Progenitor cell of endocrine pancreas (in vitro differentiated cells): Measurements from ENCODE around the gene OVOL1. TPM values are rescaled to one million over a fixed set of nuclear protein-coding genes. Genes with fewer than 3 reads are reported as not detected.

Experiments used
- DNase-seq: peaks from one replicate; pipeline ENCODE4 v3.0.0; 2021; ENCODE audit warnings: low spot score; ENCODE audit not compliant: unreplicated experiment
- H3K27ac Mint-ChIP-seq: 2 replicates; pipeline ENCODE4 v1.8.0; 2021; ENCODE audit warnings: mild to moderate bottlenecking, moderate library complexity, mixed read lengths
- H3K27me3 Mint-ChIP-seq: 2 replicates; pipeline ENCODE4 v1.8.0; 2021; ENCODE audit warnings: mixed read lengths
- H3K36me3 Mint-ChIP-seq: 2 replicates; pipeline ENCODE4 v1.8.0; 2022; ENCODE audit warnings: mixed read lengths; ENCODE audit not compliant: insufficient read depth
- H3K4me1 Mint-ChIP-seq: 2 replicates; pipeline ENCODE4 v1.8.0; 2021; ENCODE audit warnings: low read depth, mixed read lengths
- H3K4me3 Mint-ChIP-seq: 2 replicates; pipeline ENCODE4 v1.8.0; 2021; ENCODE audit warnings: low read depth, mild to moderate bottlenecking, moderate library complexity, mixed read lengths
- H3K9me3 Mint-ChIP-seq: 2 replicates; pipeline ENCODE4 v1.8.0; 2021; ENCODE audit warnings: low read depth, mixed read lengths
- total RNA-seq: library from RNA; stranded (reverse); gene quantifications from 2 replicates; pipeline ENCODE4 v1.2.1, GENCODE V29; 2021
- TF ChIP-seq, protein P1 (sequence below): fragments of 200-600 bp; sonication (generic); IDR thresholded peaks from one replicate; pipeline ENCODE4 v1.5.0; 2021; ENCODE audit warnings: antibody characterized with exemption, mild to moderate bottlenecking; ENCODE audit not compliant: unreplicated experiment

The OVOL1 gene
- total RNA-seq, 1 donor from 2014 or later, result 12.7 TPM

DNA sequence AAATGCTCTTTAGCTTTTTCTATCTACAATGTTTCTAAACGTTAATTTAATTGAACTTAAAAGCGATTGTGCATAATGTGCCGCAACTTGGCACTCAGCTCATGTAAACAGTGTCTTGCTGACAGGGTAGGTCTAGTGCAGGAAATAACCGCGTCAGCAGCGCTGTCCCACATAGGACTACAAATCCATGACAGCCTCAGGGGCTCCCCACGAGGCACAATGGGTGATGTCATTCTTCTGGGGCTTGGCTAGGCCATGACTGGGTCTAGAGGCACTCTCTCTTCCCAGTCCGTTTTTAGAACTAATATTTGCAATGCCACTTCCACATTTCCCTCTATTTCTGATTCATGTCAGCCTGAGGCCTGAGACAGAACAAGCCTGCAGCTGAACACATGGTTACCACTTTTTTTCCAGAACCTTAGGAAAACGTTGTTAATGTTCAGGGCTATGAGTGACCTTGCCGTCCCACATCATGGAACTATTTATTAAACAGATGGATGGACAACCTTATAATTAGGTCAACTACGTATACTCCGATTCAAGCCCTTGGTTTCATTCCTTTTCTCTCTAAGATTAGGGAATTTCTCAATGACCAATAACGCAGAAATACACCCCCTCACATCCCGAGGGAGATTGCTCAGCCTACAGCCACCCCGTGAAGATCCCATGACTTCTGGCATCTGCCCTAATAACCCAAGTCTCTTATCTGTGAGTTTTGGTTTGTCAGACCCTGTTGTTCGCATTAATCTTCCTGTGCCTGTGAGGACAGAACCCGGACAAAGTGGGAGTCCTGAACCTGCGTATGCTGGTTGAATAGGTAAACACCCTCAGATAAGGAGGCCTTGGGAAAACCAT is 27.5 kb downstream of the OVOL1 start:
- H3K27ac Mint-ChIP-seq, result peak overlapping the region; percentile 53
- H3K27me3 Mint-ChIP-seq, result no peaks in the 10 kb centered on the region
- H3K9me3 Mint-ChIP-seq, result no peaks in the 10 kb centered on the region

DNA sequence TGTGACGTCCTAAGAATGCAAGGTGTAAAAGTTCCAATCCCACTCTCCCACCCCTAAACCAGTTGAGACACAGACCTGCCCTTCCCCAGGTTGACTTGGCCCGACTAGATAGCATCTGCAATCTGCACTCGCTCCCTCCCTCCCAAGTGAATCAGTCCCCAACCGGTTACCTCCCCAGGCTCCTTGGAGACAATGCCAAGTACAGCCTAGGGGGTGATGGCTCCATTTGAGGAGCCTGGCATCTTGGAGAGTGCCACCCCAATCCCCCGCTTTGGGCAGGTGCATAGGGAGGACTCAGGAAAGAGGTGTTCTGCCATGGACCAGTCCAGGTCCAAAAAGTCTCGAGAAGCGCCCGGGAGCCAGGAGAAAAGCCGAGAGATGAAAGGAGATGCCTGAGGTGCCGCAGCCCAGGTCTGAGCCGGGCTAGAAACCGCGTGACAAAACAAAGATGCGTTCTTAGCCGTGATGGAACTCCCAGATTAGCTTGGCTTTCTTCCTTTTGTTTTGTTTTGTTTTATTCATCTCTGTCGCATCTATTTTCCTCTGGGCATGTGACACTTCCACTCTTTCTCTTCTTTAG is 28.2 kb downstream of the OVOL1 start:
- Mint-ChIP-seq H3K27me3 (no peaks in the 10 kb centered on the region), H3K27ac (no peak overlapping the region), H3K4me1 (peaks cover 20% of the 10 kb centered on the region), H3K9me3 (no peaks in the 10 kb centered on the region), H3K4me3 (no peak overlapping the region), H3K36me3 (peaks cover 6% of the 10 kb centered on the region)
- no peak for DNase-seq
- TF ChIP-seq, protein P1, sequence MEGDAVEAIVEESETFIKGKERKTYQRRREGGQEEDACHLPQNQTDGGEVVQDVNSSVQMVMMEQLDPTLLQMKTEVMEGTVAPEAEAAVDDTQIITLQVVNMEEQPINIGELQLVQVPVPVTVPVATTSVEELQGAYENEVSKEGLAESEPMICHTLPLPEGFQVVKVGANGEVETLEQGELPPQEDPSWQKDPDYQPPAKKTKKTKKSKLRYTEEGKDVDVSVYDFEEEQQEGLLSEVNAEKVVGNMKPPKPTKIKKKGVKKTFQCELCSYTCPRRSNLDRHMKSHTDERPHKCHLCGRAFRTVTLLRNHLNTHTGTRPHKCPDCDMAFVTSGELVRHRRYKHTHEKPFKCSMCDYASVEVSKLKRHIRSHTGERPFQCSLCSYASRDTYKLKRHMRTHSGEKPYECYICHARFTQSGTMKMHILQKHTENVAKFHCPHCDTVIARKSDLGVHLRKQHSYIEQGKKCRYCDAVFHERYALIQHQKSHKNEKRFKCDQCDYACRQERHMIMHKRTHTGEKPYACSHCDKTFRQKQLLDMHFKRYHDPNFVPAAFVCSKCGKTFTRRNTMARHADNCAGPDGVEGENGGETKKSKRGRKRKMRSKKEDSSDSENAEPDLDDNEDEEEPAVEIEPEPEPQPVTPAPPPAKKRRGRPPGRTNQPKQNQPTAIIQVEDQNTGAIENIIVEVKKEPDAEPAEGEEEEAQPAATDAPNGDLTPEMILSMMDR, result no peak

More for the DNA sequence above, 27.5 kb downstream of the OVOL1 start:
- no peak overlapping the region for H3K4me3 Mint-ChIP-seq
- TF ChIP-seq, protein P1, result no peak
- peaks cover 6% of the 10 kb centered on the region for H3K36me3 Mint-ChIP-seq
- peaks cover 20% of the 10 kb centered on the region for H3K4me1 Mint-ChIP-seq
- no peak for DNase-seq

DNA sequence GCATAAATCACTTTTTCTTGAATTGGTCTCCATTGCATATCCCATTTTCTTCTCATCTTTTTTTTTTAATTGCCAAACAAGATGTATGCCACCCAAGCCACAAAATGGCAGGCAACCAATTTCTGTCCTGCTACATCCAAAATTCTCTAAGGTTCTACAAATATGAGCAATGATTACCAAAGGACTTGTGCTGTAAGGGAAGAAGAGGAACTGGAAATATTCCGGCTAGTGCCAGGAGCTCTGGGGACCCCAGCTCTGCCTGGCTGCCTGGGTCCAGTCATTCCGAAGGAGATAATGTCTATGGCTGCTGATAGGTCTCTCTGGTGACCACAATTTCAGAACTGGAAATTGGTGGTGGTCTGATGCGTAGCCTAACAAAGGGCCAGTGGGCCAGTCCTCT is 29.8 kb downstream of the OVOL1 start:
- H3K27ac Mint-ChIP-seq, result no peak overlapping the region

DNA sequence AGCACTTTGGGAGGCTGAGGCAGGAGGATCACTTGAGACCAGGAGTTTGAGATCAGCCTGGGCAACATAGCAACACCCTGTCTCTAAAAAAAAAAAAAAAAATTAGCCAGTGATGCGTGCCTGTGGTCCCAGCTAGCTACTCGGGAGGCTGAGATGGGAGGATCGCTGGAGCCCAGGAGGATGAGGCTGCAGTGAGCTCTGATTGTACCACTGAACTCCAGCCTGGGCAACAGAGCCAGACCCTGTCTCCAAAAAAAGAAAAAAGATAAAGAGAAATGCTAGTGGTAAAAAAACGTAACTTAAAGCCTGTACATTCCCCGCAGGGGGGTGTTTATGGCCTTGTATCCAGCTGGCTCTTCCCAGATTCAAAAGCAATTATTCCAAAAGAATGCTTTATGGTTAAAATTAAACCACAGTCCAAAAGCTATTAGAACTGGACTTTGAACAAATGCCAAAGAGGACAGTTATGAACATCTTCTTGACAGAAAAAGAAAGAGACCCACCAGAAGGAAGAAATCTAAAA is 30.5 kb downstream of the OVOL1 start:
- peak overlapping the region; percentile 80 for H3K4me3 Mint-ChIP-seq
- no peaks in the 10 kb centered on the region for H3K9me3 Mint-ChIP-seq
- peaks cover 6% of the 10 kb centered on the region for H3K36me3 Mint-ChIP-seq
- peak overlapping the region; percentile 91 for H3K27ac Mint-ChIP-seq
- no peak for DNase-seq
- TF ChIP-seq, protein P1, result no peak
- peaks cover 20% of the 10 kb centered on the region for H3K4me1 Mint-ChIP-seq
- H3K27me3 Mint-ChIP-seq, result no peaks in the 10 kb centered on the region

More for the DNA sequence above, 29.8 kb downstream of the OVOL1 start:
- Mint-ChIP-seq H3K9me3 (no peaks in the 10 kb centered on the region), H3K36me3 (peaks cover 6% of the 10 kb centered on the region), H3K27me3 (no peaks in the 10 kb centered on the region), H3K4me1 (peaks cover 20% of the 10 kb centered on the region), H3K4me3 (peak overlapping the region; percentile 80)
- no peak for DNase-seq
- TF ChIP-seq, protein P1, result no peak

DNA sequence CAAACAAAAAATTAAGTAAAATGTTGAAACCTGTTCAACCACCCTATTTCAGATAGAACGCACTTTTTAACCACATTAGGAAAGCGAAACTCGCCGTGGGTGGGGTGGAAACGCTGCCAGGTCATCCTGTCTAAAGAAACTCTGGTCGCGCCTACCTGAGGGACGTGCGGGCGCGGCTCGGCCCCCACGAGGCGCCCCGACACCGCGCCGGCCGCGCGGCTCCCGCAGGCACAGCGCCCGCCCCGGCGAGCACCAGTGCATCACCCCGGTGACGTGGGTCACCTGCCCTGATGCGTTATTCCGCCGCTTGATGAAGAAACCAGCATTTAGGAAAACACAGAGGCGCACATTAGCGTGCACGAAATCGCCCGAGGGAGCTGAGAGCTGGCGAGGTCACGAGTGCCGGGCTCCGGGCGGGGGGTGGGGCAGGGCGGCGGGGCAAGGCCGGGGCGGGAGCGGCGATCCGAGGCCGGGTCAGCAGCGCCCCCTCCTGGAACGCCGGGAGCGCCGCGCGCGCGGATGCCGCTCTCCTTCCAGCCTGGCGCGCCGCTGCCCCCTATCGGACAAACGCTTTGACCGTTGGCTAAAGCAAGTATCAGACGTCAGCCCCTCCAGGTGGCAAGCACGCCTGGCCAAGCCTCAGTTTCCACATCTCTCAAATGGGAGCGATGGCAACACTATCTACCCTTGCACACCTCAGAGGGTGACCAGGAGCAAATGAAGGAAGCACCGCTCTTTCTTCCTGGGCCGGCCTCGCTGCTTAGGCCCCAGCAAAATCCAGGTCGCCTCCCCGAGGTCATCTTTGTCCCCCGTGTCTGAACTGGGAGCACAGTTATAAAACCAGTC is 31.2 kb downstream of the OVOL1 start:
- Mint-ChIP-seq H3K9me3 (no peaks in the 10 kb centered on the region), H3K4me1 (peaks cover 20% of the 10 kb centered on the region), H3K27ac (peak overlapping the region; percentile 91), H3K36me3 (peaks cover 6% of the 10 kb centered on the region), H3K4me3 (peak overlapping the region; percentile 80), H3K27me3 (no peaks in the 10 kb centered on the region)
- TF ChIP-seq, protein P1, result peak; percentile 100
- DNase-seq, result peak; percentile 96
